HG03558 (cell line): ENCODE measurements around the gene GPR82.
A peak's percentile ranks its signal among the peaks of the same experiment; 100 is the strongest.
"Not testable (repeated sequence)": the region's sequence is repeated elsewhere in the genome, so short reads cannot be mapped to it uniquely, and the experiment has no call there.

Source experiments
- ATAC-seq: cut with Tn5 transposase; IDR thresholded peaks from one replicate; pipeline ENCODE4 v1.9.1; 2021; ENCODE audit warnings: moderate number of reproducible peaks; ENCODE audit not compliant: unreplicated experiment; ENCODE audit errors: extremely low read depth

The GPR82 gene

DNA sequence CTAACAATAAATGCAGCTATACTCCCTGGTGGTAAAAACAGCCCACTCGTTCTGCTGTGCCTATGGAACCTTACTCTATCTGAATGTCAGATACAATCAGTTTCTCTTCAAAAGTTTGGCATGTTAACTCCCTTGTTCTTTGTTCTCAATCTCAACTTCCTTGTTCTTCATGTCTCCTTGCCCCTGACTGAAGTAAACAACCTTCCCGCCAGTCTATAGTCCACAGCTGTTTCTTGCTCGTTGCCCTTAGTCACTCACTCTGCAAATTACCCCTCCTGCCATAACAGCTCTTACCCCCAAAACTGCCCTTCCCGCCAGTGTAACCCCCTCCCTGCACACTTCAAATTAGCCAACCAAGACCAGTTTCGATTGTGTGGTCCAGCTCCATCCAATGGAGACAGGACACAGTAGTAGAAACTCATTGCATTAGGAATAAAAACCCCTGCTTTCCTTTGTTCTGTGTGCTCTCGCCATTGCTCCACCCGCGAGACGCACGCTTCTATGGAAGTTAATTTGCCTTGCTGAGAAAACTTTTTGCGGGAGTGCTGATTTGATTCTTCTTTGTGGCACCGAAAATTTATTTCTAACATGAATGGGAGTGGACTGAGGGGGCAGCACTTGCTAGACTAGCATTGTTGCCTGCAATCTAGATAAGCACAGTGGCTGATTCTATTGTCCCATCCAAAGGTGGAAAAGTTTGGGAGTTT is 7.1 kb upstream of the GPR82 start:
- ATAC-seq: no peak

DNA sequence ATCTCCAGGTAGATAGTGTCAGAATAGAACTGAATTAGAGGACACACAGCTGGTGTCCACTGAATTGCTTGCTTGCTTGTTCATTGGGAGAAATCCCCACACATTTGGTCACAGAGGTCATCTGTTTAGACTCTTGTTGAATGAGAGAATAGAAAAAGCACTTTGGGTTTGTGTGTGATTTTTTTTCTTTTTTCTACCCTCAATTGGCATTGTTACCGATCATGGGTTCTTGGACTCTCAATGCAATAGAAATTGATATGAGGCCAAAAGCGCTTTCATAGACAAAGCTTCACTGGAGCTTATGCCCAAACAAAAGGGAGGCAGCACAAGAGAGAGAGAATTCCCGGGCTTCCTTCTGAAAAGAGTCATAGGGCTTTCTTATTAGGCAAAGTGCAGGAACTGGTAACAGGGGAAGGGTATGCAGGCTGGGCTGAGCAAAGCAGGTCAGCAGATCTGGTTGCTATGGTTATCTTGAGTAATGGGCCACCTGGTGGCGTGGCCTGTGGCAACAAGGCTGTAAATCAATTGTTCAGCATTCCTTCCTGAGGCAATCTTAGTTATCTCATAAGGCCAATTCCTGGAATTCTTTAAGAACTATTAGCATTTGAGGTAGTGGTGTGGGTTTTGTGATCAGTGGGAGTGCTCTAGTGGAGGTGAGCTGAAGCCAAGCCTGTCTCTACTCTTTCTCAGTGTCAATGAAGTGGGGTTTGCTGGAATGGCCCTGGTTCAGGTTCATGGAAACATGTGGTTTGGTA is 5.3 kb upstream of the GPR82 start:
- no peak for ATAC-seq

- not testable (repeated sequence) for ATAC-seq
Observed at GRCh38 chrX:41719610-41720009, 4.4 kb upstream of the GPR82 start.

DNA sequence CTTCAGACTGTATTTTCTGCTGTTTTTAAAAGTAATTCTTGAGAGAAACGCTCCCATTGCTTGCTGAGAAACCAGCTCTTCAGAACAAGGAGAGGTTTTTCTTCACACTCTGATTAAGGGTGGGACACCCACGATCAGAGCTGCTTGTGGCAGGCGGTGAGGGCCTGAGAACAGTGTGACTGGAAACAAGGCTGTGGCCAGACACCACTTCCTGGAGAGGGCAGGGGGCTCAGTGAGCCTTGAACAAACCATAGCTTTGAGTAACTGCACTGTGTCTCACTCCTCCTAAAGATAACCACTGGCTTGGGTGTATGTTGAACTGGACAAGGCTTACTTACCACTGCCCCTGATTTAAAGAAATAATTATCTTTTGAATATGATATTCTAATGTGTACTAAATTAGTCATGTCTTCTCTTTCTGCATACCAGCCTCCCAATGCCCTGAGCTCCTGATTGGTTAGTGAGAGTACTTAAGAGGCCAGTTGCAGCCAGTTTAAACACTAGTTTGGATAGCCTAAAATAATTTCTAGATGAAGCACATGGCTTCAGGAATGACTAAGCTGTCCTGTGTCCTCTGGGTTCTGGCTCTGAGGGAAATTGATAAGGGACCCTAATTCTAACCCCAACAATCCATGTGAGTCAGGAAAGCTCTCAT is 3.7 kb upstream of the GPR82 start:
- ATAC-seq: peak; percentile 74

GRCh38 chrX:41721590-41721989 is 2.4 kb upstream of the GPR82 start:
- ATAC-seq: no peak

GRCh38 chrX:41722214-41722613 is 1.8 kb upstream of the GPR82 start:
- no peak for ATAC-seq

DNA sequence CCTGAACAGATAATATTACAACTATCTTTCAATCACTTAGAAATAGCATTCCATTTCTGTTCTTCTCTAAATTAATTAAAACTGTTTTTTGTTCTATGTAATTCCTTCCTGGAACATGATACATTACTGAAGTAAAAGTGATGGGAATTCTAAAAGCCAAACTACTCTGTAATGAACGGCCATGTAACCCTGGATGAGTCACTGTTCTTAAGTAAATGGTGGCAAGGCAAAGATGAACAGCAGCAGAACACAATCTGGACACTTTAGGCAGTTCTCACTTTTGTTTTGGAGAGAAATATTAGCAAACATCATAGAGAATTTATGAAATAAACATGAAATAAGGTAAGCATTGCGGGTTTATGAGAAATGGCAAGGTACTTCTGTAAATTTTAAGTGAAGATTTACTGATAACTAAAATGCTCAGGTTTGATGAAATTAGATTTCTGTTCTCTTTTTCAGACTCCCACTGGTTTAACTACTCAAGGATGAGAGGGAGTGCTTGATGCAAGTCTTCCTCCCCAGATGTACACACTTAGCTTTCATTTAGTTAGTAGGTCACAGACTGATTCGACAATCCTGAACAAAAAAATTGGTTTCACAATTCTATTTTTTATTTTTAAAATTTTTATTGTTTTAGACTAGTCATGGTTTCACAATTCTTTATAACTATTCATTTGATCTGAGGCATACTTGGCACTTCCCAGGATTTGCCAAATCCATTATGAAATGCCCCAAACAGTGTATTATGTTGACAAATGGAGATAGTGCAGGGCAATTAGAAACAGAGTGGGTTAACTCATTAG is 964 bp upstream of the GPR82 start:
- no peak for ATAC-seq

- ATAC-seq: no peak
Observed at GRCh38 chrX:41728125-41728524, 4.1 kb downstream of the GPR82 start.

DNA sequence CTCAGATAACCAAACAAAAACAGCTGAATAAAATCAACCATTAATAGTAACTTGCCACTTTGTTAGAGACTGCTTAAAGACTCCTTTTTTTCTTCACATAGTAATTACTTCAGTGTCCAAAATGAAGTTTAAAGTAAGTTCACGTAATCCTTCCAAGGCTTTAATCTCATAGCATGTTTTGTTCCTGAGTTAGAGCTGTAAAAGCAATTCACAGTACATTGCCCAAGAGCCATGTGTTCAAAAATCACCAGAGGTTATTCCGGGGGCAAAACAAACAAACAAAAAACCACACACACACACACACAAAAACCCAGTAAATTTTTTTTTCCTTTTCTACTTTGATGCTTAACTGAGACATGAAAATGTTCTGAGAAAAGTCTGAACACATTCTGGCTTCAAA is 6.1 kb downstream of the GPR82 start:
- ATAC-seq: no peak

DNA sequence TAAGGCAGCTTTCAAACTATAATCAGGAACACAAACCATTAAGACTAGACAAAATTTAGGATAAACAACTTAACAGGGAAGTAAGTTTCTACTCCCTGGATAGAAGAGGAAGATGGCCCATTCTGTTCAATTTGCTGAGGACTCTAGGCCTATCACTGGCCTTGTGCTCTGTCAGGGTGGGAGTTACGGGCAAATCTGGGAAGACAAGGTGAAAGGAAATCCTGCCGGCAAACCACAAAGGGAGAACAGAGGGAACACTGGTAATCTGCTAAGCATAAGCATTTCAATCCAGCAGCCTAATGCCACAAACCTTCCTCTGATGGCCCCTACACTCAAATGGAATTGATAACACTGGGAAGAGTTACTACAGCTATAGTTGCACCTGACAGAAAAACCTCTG is 8.3 kb downstream of the GPR82 start:
- ATAC-seq: no peak

GRCh38 chrX:41733939-41734338 is 10.0 kb downstream of the GPR82 start:
- ATAC-seq: peak; percentile 93

- no peak for ATAC-seq
Observed at GRCh38 chrX:41734530-41734929, 10.5 kb downstream of the GPR82 start.

- ATAC-seq: no peak
Observed at GRCh38 chrX:41737065-41737464, 13.1 kb downstream of the GPR82 start.

DNA sequence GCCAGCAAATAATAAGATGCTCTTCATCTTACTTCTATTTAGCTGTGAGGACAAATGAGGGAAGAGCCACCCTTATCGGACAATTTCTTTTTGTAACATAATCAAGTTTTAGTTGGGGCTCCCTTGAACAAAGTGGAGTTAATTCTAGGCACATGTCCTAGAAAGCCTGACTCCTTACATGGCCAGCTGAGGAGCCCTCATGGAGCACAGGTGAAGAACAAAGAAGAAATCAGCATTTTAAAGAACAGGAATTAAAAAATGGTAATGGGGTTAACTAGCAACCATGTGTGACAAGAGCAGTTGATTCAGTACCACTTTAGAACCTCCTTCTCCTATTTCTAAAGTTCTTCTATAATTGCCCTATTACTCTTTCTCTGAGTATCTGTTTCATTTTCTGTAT is 15.9 kb downstream of the GPR82 start:
- no peak for ATAC-seq

GRCh38 chrX:41750716-41751115 is 26.7 kb downstream of the GPR82 start:
- no peak for ATAC-seq

- ATAC-seq: no peak
Observed at GRCh38 chrX:41758401-41758800, 34.4 kb downstream of the GPR82 start.

DNA sequence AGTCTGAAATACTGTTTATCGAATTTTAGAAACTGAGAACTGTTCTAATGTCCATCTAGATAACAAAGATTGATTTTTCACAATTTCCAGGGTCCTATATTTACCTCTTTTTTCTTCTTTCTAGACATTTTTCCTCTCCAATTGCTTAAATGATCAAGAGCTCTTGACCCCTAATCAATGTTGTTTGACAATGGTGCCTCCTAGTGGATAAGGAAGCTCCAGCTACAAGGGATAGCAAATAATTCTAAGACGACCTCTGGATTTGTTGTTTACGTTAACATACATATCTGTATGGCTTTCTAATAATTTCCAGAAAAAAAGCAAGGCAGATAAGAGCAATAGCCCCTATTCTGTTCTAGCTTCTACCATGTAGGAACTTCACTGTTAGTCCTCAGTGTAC is 35.8 kb downstream of the GPR82 start:
- ATAC-seq: no peak

GRCh38 chrX:41761169-41761568 is 37.2 kb downstream of the GPR82 start:
- no peak for ATAC-seq

DNA sequence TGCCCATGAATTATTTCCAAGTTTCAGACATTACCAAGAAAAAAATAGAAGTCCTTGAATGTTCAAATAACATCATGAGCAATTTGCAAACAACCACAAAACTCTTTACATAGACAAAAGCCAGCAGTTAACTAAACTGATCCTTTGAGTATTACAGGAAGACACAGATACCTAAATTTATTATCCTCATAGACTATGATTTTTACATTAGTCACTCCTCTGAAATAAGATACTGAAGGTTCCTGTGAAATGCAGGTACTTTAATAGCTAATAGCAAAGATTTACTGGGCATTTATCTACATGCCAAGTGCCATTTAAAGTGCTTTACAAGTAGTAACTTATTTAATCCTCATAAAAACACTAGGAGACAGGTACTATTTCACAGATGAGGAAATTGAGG is 37.7 kb downstream of the GPR82 start:
- no peak for ATAC-seq

- ATAC-seq: no peak
Observed at GRCh38 chrX:41779030-41779564, 55.1 kb downstream of the GPR82 start.
